ENCODE results near the gene IFT43. TPM values are rescaled to one million over a fixed set of nuclear protein-coding genes. Genes with fewer than 3 reads are reported as not detected.

IFT43 gene
- total RNA-seq, 1 experiment from 2014 or later = 18.6 TPM

- no peaks in the 10 kb centered on the region for H3K9me3 ChIP-seq (ENCODE audit: control insufficient read depth, low read depth, low read length)
- H4K8ac ChIP-seq (replicated peaks; ENCODE audit: insufficient read length, low read depth, low read length) = no peak overlapping the region
- no peak overlapping the region for H3K27ac ChIP-seq (ENCODE audit: insufficient read length, low read depth, low read length)
- no peak overlapping the region for H3K23ac ChIP-seq (ENCODE audit: insufficient read length, low read depth, low read length)
- no peak overlapping the region for H3K4me2 ChIP-seq (ENCODE audit: insufficient read depth, insufficient read length, low read length)
- no peak overlapping the region for H4K5ac ChIP-seq (ENCODE audit: insufficient read length, low read depth, low read length)
- H3K56ac ChIP-seq (ENCODE audit: insufficient read length, low read depth, low read length) = no peak overlapping the region
- H3K27me3 Mint-ChIP-seq (ENCODE audit: low read depth) = no peaks in the 10 kb centered on the region; the same call in 1 of the 2 replicates
- H3K79me2 ChIP-seq (ENCODE audit: insufficient read depth, low read length) = no peaks in the 10 kb centered on the region
- WGBS (ENCODE audit: extremely low coverage, insufficient read length, low lambda C conversion rate) = no CpG with 5 or more reads among the region's 3 CpGs
- no peak overlapping the region for H3K4me3 Mint-ChIP-seq
- H2BK5ac ChIP-seq (ENCODE audit: insufficient read length, low read length) = no peak overlapping the region
- H3K23me2 ChIP-seq (ENCODE audit: insufficient read length, low read depth, low read length, poor library complexity, severe bottlenecking) = no peaks in the 10 kb centered on the region
- no peak overlapping the region for H2BK12ac ChIP-seq (ENCODE audit: insufficient read length, low read depth, low read length)
- no peak overlapping the region for H2BK20ac ChIP-seq (ENCODE audit: low read depth, low read length, poor library complexity, severe bottlenecking)
- H3K79me1 ChIP-seq (ENCODE audit: insufficient read depth, low read depth, low read length, poor library complexity, severe bottlenecking) = no peaks in the 10 kb centered on the region
- no peak for TF ChIP-seq CTCF (conservative IDR thresholded peaks at IDR 0.05)
- H3K9me3 Mint-ChIP-seq = peaks cover 7 to 9% of the 10 kb centered on the region in 2 experiments
- no peak overlapping the region for H3K14ac ChIP-seq (ENCODE audit: insufficient read depth, low read length)
- no peaks in the 10 kb centered on the region for H3K27me3 ChIP-seq (ENCODE audit: insufficient read depth, low read length)
- H2BK15ac ChIP-seq (ENCODE audit: low read depth, low read length) = no peak overlapping the region
- no peak overlapping the region for H4K91ac ChIP-seq (ENCODE audit: insufficient read length, low read depth, low read length)
- no peaks in the 10 kb centered on the region for H3K4me1 Mint-ChIP-seq
- H2AFZ ChIP-seq (ENCODE audit: low read length) = no peak overlapping the region
- H3K36me3 Mint-ChIP-seq (ENCODE audit: insufficient read depth in 1 of 3, low read depth in 3 of 3) = peaks cover 23 to 36% (median 25%) of the 10 kb centered on the region in 3 experiments
- H3K18ac ChIP-seq (ENCODE audit: insufficient read length, low read depth, low read length) = no peak overlapping the region
- no peaks in the 10 kb centered on the region for H4K20me1 ChIP-seq (ENCODE audit: control insufficient read depth, insufficient read depth, insufficient read length)
- DNase-seq = no peak
- H3K27ac Mint-ChIP-seq = no peak overlapping the region
- H2AK5ac ChIP-seq (ENCODE audit: insufficient read length, low read length) = no peak overlapping the region
- no peak overlapping the region for H3T11ph ChIP-seq (ENCODE audit: low read length)
- no peak overlapping the region for H3K9ac ChIP-seq (ENCODE audit: extremely low read depth, insufficient read length, low read length)
- H3K4ac ChIP-seq (ENCODE audit: low read depth, low read length) = no peak overlapping the region
- H3K4me1 ChIP-seq (ENCODE audit: insufficient read depth, low read length) = no peaks in the 10 kb centered on the region
- no peak overlapping the region for H2BK120ac ChIP-seq (ENCODE audit: low read depth, low read length, poor library complexity, severe bottlenecking)
These were observed 80.0 kb downstream of the IFT43 start for GRCh38 chr14:76065519-76065918.
